Erythroblast (primary cell): ENCODE results near the gene ARX.

Experiments used
- GATA1 ChIP-seq: IDR thresholded peaks from 2 replicates; pipeline ENCODE4 v1.6.1; 2011; ENCODE audit warnings: low read depth, mild to moderate bottlenecking, control low read depth, low read length, moderate library complexity
- POLR2A ChIP-seq: IDR thresholded peaks from 2 replicates; pipeline ENCODE4 v1.6.1; 2011; ENCODE audit warnings: mild to moderate bottlenecking, low read length

DNA sequence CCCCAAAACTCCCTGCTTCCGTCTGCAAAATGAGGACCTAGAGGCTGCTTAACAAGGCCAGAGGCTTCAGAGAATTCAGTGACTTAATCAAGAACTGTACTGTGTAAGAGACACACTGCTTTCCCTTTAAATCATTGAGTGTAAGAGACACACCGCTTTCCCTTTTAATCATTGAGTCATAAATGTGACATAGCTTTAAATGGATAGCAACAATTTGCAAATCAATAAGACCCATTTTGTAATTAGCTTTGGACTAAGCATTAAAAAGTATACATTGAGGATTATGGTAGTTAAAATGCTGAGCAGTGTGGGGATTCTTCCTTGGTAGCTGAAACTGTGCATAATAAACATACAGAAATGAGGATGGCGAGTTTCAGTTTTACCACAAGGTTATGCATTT lies 31.8 kb downstream of the ARX start:
- TF ChIP-seq POLR2A: no peak
- no peak for TF ChIP-seq GATA1
